MM.1S (cell line): ENCODE data around the gene EIF4A3.

ENCODE experiments used
- CTCF ChIP-seq: fragments of 300-600 bp; sonication (generic); IDR thresholded peaks from 2 replicates; pipeline ENCODE4 v1.5.1; 2016; ENCODE audit warnings: antibody characterized with exemption, low read length, mixed read lengths
- EZH2 ChIP-seq: fragments of 300-600 bp; sonication (generic); optimal IDR thresholded peaks from 2 replicates; pipeline ENCODE3; 2017; ENCODE audit warnings: low read depth, mild to moderate bottlenecking, antibody characterized with exemption, low read length, mixed read lengths

- no peak for TF ChIP-seq CTCF
- no peak for TF ChIP-seq EZH2
These were observed 40.6 kb upstream of the EIF4A3 start for GRCh38 chr17:80187515-80187941.
